Panc1 (cell line): ENCODE results near the gene CHMP1B. TPM values are rescaled to one million over a fixed set of nuclear protein-coding genes. Genes with fewer than 3 reads are reported as not detected.
"Not testable (repeated sequence)": the region's sequence is repeated elsewhere in the genome, so short reads cannot be mapped to it uniquely, and the experiment has no call there.

Experiments used
- ATAC-seq: fragments of 200-7000 bp; cut with Tn5 transposase; 2 replicates; pipeline ENCODE4 v1.9.1; 2020; ENCODE audit warnings: mild to moderate bottlenecking, moderate library complexity
- BruUV-seq: library from RNA; stranded (reverse); fragments of 400-500 nt; replicated peaks from 2 replicates; lab custom pipeline; 2021; lab: Mats Ljungman, UMichigan
- CTCF ChIA-PET: fragments of 300-600 bp; sonication (Branson Sonifier 250); formaldehyde crosslinking; loops from one replicate; lab custom pipeline; 2022; ENCODE audit warnings: antibody characterized with exemption; lab: Charles Lee
- POLR2A ChIA-PET: fragments of 300-600 bp; sonication (Branson Sonifier 250); formaldehyde crosslinking; loops from one replicate; lab custom pipeline; 2022; ENCODE audit warnings: antibody characterized with exemption; lab: Charles Lee
- DNase-seq: peaks from one replicate; pipeline ENCODE4 v3.0.0-alpha.2; 2010; ENCODE audit warnings: low read depth, low spot score
- H3K27ac ChIP-seq: 2 replicates; pipeline ENCODE4 v1.5.1; 2011; ENCODE audit warnings: mild to moderate bottlenecking, low read length, inconsistent platforms
- H3K27me3 ChIP-seq: fragments of 200-500 bp; sonication (Bioruptor generic); 2 replicates; pipeline ENCODE4 v1.6.0; 2014; ENCODE audit warnings: low read length, inconsistent platforms; ENCODE audit not compliant: control insufficient read depth, insufficient read depth
- H3K36me3 ChIP-seq: fragments of 200-500 bp; sonication (Bioruptor generic); 2 replicates; pipeline ENCODE4 v1.5.1; 2014; ENCODE audit warnings: inconsistent platforms, mild to moderate bottlenecking, low read length, moderate library complexity; ENCODE audit not compliant: control insufficient read depth, insufficient read depth
- H3K4me1 ChIP-seq: 2 replicates; pipeline ENCODE4 v1.5.1; 2011; ENCODE audit warnings: inconsistent platforms, mild to moderate bottlenecking, low read length, moderate library complexity; ENCODE audit not compliant: control insufficient read depth, insufficient read depth
- H3K4me3 ChIP-seq, 2 experiments: 2 replicates each; pipeline ENCODE4 v1.5.1; 2011 to 2012; ENCODE audit warnings: low read depth in 2 of 2, low read length in 2 of 2, mild to moderate bottlenecking in 2 of 2, inconsistent platforms in 1 of 2, moderate library complexity in 1 of 2
- H3K9me3 ChIP-seq: fragments of 200-500 bp; sonication (Bioruptor generic); 2 replicates; pipeline ENCODE4 v1.5.1; 2014; ENCODE audit warnings: low read depth, mild to moderate bottlenecking, inconsistent platforms, low read length, moderate library complexity; ENCODE audit not compliant: control insufficient read depth, insufficient read depth
- POLR2AphosphoS5 ChIP-seq: IDR thresholded peaks from 2 replicates; pipeline ENCODE4 v1.6.1; 2012; ENCODE audit warnings: mild to moderate bottlenecking, low read depth, low read length, moderate library complexity
- SIN3A ChIP-seq: IDR thresholded peaks from 2 replicates; pipeline ENCODE4 v1.6.1; 2012; ENCODE audit warnings: low read depth, mild to moderate bottlenecking, low read length, moderate library complexity, borderline replicate concordance; ENCODE audit not compliant: insufficient read depth
- TCF7L2 ChIP-seq: IDR thresholded peaks from 2 replicates; pipeline ENCODE4 v1.6.1; 2011; ENCODE audit warnings: mild to moderate bottlenecking, low read depth, low read length, inconsistent platforms
- in situ Hi-C: cut with HindIII; loops from 2 replicates; pipeline ENCODE4 v1.10.0; 2016; ENCODE audit warnings: low sequenced_read_pairs, low pct_unique_long_range_greater_than_20kb
- intact Hi-C: fragments of 100-400 bp; cut with micrococcal nuclease; formaldehyde crosslinking; loops from one replicate; pipeline ENCODE4 v1.10.0; 2022; ENCODE audit not compliant: unreplicated experiment
- total RNA-seq: library from RNA; stranded (reverse); gene quantifications from one replicate; pipeline ENCODE4 v1.2.1, GENCODE V29; 2021; ENCODE audit not compliant: unreplicated experiment
- TF ChIP-seq, protein P1 (sequence below), 2 experiments: IDR thresholded peaks; 2 replicates each; pipeline ENCODE4 v1.6.1; 2011 to 2012; ENCODE audit warnings: low read depth in 2 of 2, control low read depth in 1 of 2, low read length in 1 of 2, mild to moderate bottlenecking in 1 of 2, moderate library complexity in 1 of 2; ENCODE audit not compliant: insufficient read depth in 1 of 2
- TF ChIP-seq, protein P2 (sequence below): fragments of 450-650 bp; IDR thresholded peaks from 2 replicates; pipeline ENCODE4 v1.5.1; 2017; ENCODE audit warnings: mild to moderate bottlenecking

The CHMP1B gene
- total RNA-seq, 1 experiment from 2014 or later: 17.1 TPM

DNA sequence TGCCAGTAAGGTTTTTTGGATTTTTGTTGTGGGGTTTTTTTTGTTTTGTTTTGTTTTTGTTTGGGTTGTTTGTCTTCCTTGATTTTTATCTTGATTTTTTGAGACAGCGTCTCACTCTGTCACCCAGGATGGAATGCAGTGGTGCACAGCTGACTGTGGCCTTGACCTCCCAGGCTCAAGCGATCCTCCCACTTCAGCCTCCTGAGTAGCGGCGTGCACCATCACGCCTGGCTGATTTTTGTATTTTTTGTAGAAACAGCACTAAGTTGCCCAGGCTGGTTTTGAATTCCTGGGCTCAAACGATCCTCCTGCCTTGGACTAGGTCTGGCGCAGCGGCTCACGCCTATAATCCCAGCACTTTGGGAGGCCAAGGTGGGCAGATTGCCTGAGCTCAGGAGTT is 40.5 kb downstream of the CHMP1B start:
- intact Hi-C loops: no loop called here
- BruUV-seq: no TSS peak
- ATAC-seq (no peak), DNase-seq (no peak)
- no peak for TF ChIP-seq TCF7L2
- TF ChIP-seq, protein P1, sequence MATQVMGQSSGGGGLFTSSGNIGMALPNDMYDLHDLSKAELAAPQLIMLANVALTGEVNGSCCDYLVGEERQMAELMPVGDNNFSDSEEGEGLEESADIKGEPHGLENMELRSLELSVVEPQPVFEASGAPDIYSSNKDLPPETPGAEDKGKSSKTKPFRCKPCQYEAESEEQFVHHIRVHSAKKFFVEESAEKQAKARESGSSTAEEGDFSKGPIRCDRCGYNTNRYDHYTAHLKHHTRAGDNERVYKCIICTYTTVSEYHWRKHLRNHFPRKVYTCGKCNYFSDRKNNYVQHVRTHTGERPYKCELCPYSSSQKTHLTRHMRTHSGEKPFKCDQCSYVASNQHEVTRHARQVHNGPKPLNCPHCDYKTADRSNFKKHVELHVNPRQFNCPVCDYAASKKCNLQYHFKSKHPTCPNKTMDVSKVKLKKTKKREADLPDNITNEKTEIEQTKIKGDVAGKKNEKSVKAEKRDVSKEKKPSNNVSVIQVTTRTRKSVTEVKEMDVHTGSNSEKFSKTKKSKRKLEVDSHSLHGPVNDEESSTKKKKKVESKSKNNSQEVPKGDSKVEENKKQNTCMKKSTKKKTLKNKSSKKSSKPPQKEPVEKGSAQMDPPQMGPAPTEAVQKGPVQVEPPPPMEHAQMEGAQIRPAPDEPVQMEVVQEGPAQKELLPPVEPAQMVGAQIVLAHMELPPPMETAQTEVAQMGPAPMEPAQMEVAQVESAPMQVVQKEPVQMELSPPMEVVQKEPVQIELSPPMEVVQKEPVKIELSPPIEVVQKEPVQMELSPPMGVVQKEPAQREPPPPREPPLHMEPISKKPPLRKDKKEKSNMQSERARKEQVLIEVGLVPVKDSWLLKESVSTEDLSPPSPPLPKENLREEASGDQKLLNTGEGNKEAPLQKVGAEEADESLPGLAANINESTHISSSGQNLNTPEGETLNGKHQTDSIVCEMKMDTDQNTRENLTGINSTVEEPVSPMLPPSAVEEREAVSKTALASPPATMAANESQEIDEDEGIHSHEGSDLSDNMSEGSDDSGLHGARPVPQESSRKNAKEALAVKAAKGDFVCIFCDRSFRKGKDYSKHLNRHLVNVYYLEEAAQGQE (IDR thresholded peaks at IDR 0.05; ENCODE audit: insufficient read depth in 1 of 2, low read depth in 2 of 2, low read length in 1 of 2): no peak
- no peak for TF ChIP-seq SIN3A
- TF ChIP-seq, protein P2, sequence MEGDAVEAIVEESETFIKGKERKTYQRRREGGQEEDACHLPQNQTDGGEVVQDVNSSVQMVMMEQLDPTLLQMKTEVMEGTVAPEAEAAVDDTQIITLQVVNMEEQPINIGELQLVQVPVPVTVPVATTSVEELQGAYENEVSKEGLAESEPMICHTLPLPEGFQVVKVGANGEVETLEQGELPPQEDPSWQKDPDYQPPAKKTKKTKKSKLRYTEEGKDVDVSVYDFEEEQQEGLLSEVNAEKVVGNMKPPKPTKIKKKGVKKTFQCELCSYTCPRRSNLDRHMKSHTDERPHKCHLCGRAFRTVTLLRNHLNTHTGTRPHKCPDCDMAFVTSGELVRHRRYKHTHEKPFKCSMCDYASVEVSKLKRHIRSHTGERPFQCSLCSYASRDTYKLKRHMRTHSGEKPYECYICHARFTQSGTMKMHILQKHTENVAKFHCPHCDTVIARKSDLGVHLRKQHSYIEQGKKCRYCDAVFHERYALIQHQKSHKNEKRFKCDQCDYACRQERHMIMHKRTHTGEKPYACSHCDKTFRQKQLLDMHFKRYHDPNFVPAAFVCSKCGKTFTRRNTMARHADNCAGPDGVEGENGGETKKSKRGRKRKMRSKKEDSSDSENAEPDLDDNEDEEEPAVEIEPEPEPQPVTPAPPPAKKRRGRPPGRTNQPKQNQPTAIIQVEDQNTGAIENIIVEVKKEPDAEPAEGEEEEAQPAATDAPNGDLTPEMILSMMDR: no peak
- TF ChIP-seq POLR2AphosphoS5: no peak
- H3K4me3 ChIP-seq: no peak overlapping the region
- H3K9me3 ChIP-seq: no peaks in the 10 kb centered on the region
- H3K36me3 ChIP-seq: 0 out of 2 replicates have a peak, but pooled peaks cover 2% of the 10 kb centered on the region
- ChIA-PET POLR2A (no interaction called here), CTCF (no interaction called here)
- no peaks in the 10 kb centered on the region for H3K27me3 ChIP-seq
- in situ Hi-C loops: no loop called here
- no peak overlapping the region for H3K27ac ChIP-seq
- H3K4me1 ChIP-seq: no peaks in the 10 kb centered on the region

DNA sequence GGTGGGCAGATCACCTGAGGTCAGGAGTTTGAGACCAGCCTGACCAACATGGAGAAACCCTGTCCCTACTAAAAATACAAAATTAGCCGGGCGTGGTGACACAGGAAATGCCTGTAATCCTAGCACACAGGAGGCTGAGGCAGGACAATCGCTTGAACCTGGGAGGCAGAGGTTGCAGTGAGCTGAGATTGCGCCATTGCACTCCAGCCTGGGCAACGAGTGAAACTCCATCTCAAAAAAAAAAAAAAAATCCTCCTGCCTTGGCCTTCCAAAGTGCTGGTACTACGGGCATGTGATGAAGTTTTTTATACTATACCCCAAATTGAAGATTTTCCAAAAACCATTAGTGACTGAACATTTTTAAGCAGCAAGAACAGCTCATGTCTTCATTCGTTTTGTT is 41.2 kb downstream of the CHMP1B start:
- DNase-seq, H3K27me3 ChIP-seq, H3K36me3 ChIP-seq, H3K4me3 ChIP-seq, H3K27ac ChIP-seq, intact Hi-C loops, CTCF ChIA-PET, POLR2A ChIA-PET, H3K4me1 ChIP-seq, H3K9me3 ChIP-seq, BruUV-seq, ATAC-seq, in situ Hi-C loops: not testable (repeated sequence)

DNA sequence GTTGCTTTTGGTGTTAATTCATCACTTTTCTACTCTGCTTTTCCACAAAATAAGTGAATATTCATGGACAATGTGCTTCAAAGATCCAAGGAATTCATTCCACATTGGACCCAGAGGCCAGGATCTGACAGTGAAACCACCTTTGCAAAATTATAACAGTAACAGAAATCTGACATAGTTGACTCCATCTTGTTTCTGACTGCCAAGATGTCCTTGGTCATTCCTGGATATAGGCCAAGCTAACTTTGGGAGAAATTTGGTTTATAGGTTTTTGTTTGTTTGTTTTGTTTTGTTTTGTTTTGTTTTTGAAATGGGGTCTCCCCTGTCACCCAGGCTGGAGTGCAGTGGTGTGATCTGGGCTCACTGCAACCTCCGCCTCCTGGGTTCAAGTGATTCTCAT is 46.6 kb downstream of the CHMP1B start:
- H3K4me3 ChIP-seq: no peak overlapping the region
- TF ChIP-seq, protein P1 (IDR thresholded peaks at IDR 0.05; ENCODE audit: insufficient read depth in 1 of 2, low read depth in 2 of 2, low read length in 1 of 2): no peak
- TF ChIP-seq SIN3A: no peak
- no peak for TF ChIP-seq TCF7L2
- TF ChIP-seq, protein P2: no peak
- no peak for TF ChIP-seq POLR2AphosphoS5
- no peaks in the 10 kb centered on the region for H3K4me1 ChIP-seq
- ChIA-PET POLR2A (no interaction called here), CTCF (no interaction called here)
- intact Hi-C loops (no loop called here), in situ Hi-C loops (no loop called here)
- H3K27ac ChIP-seq: no peak overlapping the region
- H3K9me3 ChIP-seq: no peaks in the 10 kb centered on the region
- DNase-seq (no peak), ATAC-seq (no peak)
- no peaks in the 10 kb centered on the region for H3K36me3 ChIP-seq
- no TSS peak for BruUV-seq
- H3K27me3 ChIP-seq: no peaks in the 10 kb centered on the region
